ENCODE data around the gene TFB2M.
"Not testable (repeated sequence)": the region's sequence is repeated elsewhere in the genome, so short reads cannot be mapped to it uniquely, and the experiment has no call there.

The TFB2M gene

GRCh38 chr1:246583056-246583440 lies 17.0 kb upstream of the TFB2M start:
- DNase-seq (ENCODE audit: low read depth in 2 of 2): no peak

GRCh38 chr1:246582301-246583055 lies 16.4 kb upstream of the TFB2M start:
- no peak for DNase-seq (ENCODE audit: low read depth in 2 of 2)

GRCh38 chr1:246580497-246581370 lies 14.7 kb upstream of the TFB2M start:
- DNase-seq (ENCODE audit: low read depth in 2 of 2): no peak

- DNase-seq (ENCODE audit: low read depth in 2 of 2): no peak
Observed at GRCh38 chr1:246579818-246580217, 13.8 kb upstream of the TFB2M start.

GRCh38 chr1:246577720-246578106 lies 11.7 kb upstream of the TFB2M start:
- no peak for DNase-seq (ENCODE audit: low read depth in 2 of 2)

- DNase-seq (ENCODE audit: low read depth in 2 of 2): no peak
Observed at GRCh38 chr1:246577082-246577719, 11.1 kb upstream of the TFB2M start.

GRCh38 chr1:246576709-246577032 lies 10.6 kb upstream of the TFB2M start:
- no peak for DNase-seq (ENCODE audit: low read depth in 2 of 2)

- no peak for DNase-seq (ENCODE audit: low read depth in 2 of 2)
Observed at GRCh38 chr1:246573491-246573890, 7.4 kb upstream of the TFB2M start.

GRCh38 chr1:246572785-246573184 lies 6.7 kb upstream of the TFB2M start:
- DNase-seq (ENCODE audit: low read depth in 2 of 2): no peak

GRCh38 chr1:246571953-246572352 lies 5.9 kb upstream of the TFB2M start:
- DNase-seq (ENCODE audit: low read depth in 2 of 2): no peak

GRCh38 chr1:246571309-246571708 lies 5.2 kb upstream of the TFB2M start:
- not testable (repeated sequence) for DNase-seq (ENCODE audit: low read depth in 2 of 2)

- DNase-seq (ENCODE audit: low read depth in 2 of 2): no peak
Observed at GRCh38 chr1:246569248-246570238, 3.5 kb upstream of the TFB2M start.

GRCh38 chr1:246567646-246568235 lies 1.7 kb upstream of the TFB2M start:
- no peak for DNase-seq (ENCODE audit: low read depth in 2 of 2)

- no peak for DNase-seq (ENCODE audit: low read depth in 2 of 2)
Observed at GRCh38 chr1:246566813-246567645, 968 bp upstream of the TFB2M start.

- DNase-seq (ENCODE audit: low read depth in 2 of 2): no peak
Observed at GRCh38 chr1:246565751-246566127, 322 bp downstream of the TFB2M start.

GRCh38 chr1:246564839-246565750 lies 966 bp downstream of the TFB2M start:
- no peak for DNase-seq (ENCODE audit: low read depth in 2 of 2)

GRCh38 chr1:246560833-246561232 lies 5.2 kb downstream of the TFB2M start:
- DNase-seq (ENCODE audit: low read depth in 2 of 2): not testable (repeated sequence)

- DNase-seq (ENCODE audit: low read depth in 2 of 2): no peak
Observed at GRCh38 chr1:246559310-246559709, 6.8 kb downstream of the TFB2M start.

- no peak for DNase-seq (ENCODE audit: low read depth in 2 of 2)
Observed at GRCh38 chr1:246558041-246558440, 8.0 kb downstream of the TFB2M start.

Data from stimulated activated CD4-positive, alpha-beta T cell treated with anti-CD3 and anti-CD28 coated beads, Interleukin-12 subunit alpha, Interleukin-12 subunit beta, amount 100 ng/mL, for 24 hours (primary cell).